ENCODE measurements around the gene HOXB5.

Gene HOXB5

DNA sequence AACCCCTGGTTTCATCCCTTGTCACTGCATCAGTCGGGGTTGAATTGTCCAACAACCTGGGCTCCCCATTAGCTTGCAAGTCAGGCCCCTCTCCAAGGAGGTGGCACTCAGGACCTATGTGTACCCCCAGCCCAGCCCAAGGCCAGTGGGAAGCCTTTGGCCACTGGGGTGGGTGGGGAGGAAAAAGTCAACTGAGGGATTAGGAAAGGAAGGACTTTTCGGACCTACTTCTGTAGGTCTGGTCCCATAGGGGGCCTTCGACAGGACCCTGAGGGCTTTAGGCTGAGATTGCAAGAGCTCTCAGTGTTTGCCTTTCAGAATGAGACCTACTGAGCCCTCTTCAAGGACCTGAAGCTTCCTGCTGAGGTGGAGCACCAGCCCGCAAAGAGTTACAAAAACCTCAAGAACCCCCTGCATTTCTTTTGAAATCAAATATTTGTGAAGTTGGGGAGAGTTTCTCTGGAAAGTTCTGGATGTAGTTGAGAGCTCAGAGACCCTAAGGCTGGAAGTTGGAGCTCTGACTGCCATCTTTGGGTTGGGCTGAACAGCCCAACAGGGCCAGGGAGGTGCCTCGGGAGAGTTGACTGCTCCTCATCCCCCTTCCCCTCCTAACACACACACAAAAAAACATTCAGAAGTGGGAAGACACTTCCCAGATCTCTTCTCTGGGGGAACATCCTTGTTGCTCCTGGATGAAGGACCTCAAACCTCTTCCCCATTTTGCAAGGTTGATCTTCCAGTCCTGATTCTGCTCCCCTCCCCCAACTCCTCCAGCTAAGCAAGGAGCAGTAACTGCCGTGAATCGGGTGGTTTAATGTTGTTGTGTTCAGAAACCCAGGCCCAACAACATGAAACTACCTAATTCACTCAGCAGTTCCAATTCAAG lies 38.4 kb upstream of the HOXB5 start:
- peaks cover 0 to 6% of the 10 kb centered on the region in 2 experiments for H3K4me1 ChIP-seq (ENCODE audit: control insufficient read depth in 1 of 2, insufficient read depth in 2 of 2, low read length in 2 of 2)
- no peak overlapping the region for H3K14ac ChIP-seq (ENCODE audit: low read length)
- H3K4me3 ChIP-seq (ENCODE audit: low read depth, low read length), result no peak overlapping the region
- H3K79me1 ChIP-seq (ENCODE audit: low read length), result no peaks in the 10 kb centered on the region
- no peak overlapping the region for H4K8ac ChIP-seq (ENCODE audit: low read depth, low read length)
- no CpG with 5 or more reads among the region's 7 CpGs for WGBS (ENCODE audit: extremely low coverage, insufficient coverage, insufficient read length)
- peaks cover 6% of the 10 kb centered on the region for H3K9me3 ChIP-seq (ENCODE audit: insufficient read depth, low read depth, low read length)
- H3K18ac ChIP-seq (ENCODE audit: low read length), result no peak overlapping the region
- no peak overlapping the region for H2BK120ac ChIP-seq (ENCODE audit: insufficient read depth, low read length, poor library complexity)
- H3K27me3 ChIP-seq (ENCODE audit: insufficient read depth, low read length), result peaks cover 88% of the 10 kb centered on the region
- H4K12ac ChIP-seq (ENCODE audit: low read depth, low read length), result no peak overlapping the region
- H3K4ac ChIP-seq (ENCODE audit: low read depth, low read length), result no peak overlapping the region
- no peak overlapping the region for H4K91ac ChIP-seq (ENCODE audit: low read depth, low read length)
- no peak overlapping the region for H2AFZ ChIP-seq (ENCODE audit: insufficient read depth, low read length, poor library complexity)
- no peak for DNase-seq
- no peak overlapping the region for H3K23ac ChIP-seq (ENCODE audit: low read length)
- H2BK12ac ChIP-seq (ENCODE audit: low read length), result no peak overlapping the region
- H3K36me3 ChIP-seq (ENCODE audit: control insufficient read depth in 1 of 2, insufficient read depth in 2 of 2, low read length in 2 of 2), result peaks cover 0 to 2% of the 10 kb centered on the region in 2 experiments
- no peak overlapping the region for H3K9ac ChIP-seq (ENCODE audit: low read length)
- H3K4me2 ChIP-seq (ENCODE audit: low read length), result no peak overlapping the region
- no peak overlapping the region for H2AK5ac ChIP-seq (ENCODE audit: low read length)
- H3K79me2 ChIP-seq (ENCODE audit: control insufficient read depth, insufficient read depth, low read length, poor library complexity), result no peaks in the 10 kb centered on the region
- H3K27ac ChIP-seq (ENCODE audit: low read depth, low read length), result no peak overlapping the region
- no peak overlapping the region for H2BK5ac ChIP-seq (ENCODE audit: low read depth, low read length, poor library complexity)

DNA sequence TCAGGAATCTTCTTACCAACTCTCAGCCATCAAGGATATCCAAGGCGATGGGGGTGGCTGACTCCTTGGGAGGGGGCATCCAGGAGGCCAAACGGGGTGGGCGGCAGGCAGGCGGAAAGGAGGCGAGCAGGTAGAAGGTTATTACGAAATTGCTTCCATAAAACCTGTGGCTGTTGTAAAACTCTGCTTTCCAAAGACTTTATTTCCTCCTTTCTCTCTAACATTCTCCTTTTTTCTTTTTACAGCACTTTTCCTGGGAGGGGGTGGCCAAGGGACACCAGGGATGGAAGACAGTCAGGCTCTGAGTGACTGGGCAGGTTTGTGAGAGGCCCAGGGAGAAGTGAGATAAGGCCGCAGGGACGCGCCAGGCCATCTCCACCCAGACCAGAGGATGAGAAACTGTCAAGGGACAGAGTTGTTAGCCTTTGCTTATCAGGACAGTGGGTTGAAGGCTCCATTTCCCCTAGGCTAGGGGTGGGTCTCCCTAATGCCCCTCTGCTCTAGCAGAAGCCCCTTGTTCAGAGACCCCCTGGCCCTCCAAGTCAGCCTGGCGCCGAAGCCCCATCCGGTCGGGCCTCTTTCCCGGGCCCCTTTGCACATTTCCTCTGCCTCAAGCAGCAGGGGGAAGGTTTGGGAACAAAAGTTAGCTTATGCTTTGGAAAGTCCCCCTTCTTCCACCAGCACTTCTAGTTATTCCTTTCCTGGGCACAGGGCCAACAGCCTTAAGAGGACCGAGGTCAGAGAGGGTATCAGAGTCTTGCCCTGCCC lies 37.5 kb upstream of the HOXB5 start:
- no peak for DNase-seq
- Histone ChIP-seq H2AK5ac (ENCODE audit: low read length) (no peak overlapping the region), H3K27me3 (ENCODE audit: insufficient read depth, low read length) (peaks cover 92% of the 10 kb centered on the region), H3K14ac (ENCODE audit: low read length) (no peak overlapping the region), H2BK12ac (ENCODE audit: low read length) (no peak overlapping the region), H3K18ac (ENCODE audit: low read length) (no peak overlapping the region), H4K8ac (ENCODE audit: low read depth, low read length) (no peak overlapping the region), H4K91ac (ENCODE audit: low read depth, low read length) (no peak overlapping the region), H3K79me1 (ENCODE audit: low read length) (no peaks in the 10 kb centered on the region), H3K23ac (ENCODE audit: low read length) (no peak overlapping the region), H3K4me1 (ENCODE audit: control insufficient read depth in 1 of 2, insufficient read depth in 2 of 2, low read length in 2 of 2) (peaks cover 3 to 6% of the 10 kb centered on the region in 2 experiments), H2AFZ (ENCODE audit: insufficient read depth, low read length, poor library complexity) (no peak overlapping the region), H3K4me3 (ENCODE audit: low read depth, low read length) (no peak overlapping the region), H3K9ac (ENCODE audit: low read length) (no peak overlapping the region), H4K12ac (ENCODE audit: low read depth, low read length) (no peak overlapping the region), H3K4ac (ENCODE audit: low read depth, low read length) (no peak overlapping the region), H3K27ac (ENCODE audit: low read depth, low read length) (no peak overlapping the region), H3K9me3 (ENCODE audit: insufficient read depth, low read depth, low read length) (peaks cover 6% of the 10 kb centered on the region), H3K36me3 (ENCODE audit: control insufficient read depth in 1 of 2, insufficient read depth in 2 of 2, low read length in 2 of 2) (peaks cover 0 to 2% of the 10 kb centered on the region in 2 experiments), H3K4me2 (ENCODE audit: low read length) (no peak overlapping the region), H3K79me2 (ENCODE audit: control insufficient read depth, insufficient read depth, low read length, poor library complexity) (no peaks in the 10 kb centered on the region), H2BK5ac (ENCODE audit: low read depth, low read length, poor library complexity) (no peak overlapping the region), H2BK120ac (ENCODE audit: insufficient read depth, low read length, poor library complexity) (no peak overlapping the region)
- no CpG with 5 or more reads among the region's 15 CpGs for WGBS (ENCODE audit: extremely low coverage, insufficient coverage, insufficient read length)

DNA sequence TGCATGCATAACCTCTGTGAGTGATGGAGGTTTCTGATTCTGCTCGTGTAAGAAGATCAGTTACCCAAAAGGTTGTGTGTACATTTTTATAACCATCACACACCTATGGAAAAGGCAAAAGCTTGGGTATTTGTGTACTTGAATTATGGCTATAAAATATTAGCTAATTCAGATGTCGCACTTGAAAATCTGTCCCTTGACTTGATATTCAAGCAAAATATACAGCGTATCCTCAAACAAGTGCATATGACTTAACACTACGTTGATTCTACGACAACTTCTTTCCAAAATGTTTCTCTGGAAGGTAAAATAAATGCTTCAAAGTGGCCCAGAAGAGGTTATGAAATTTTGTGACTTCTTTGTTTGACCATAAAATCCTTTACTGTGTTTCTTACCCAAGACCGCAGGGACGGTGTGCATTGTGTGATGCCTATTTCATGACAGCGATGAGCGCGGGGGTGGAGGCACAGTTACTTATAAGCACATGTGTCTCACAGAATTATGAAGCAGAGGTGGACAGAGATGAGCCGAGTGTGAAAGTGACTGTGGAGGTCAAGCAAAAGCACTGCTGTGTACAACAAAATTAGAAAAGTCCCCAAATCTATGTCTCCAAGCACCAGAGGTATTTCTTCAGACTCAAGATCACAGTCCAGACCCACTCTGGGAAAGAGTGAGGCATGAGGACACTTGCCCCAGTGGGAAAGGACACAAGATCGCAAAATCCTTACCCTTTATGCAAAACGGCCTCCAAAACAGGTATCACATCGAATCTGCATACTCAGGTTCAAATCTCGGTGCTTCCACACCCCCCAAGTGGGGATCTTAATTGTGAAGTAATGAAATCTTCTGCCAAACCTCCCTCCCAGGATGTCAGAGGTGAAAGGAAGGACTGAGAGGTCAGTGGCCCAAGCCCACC lies 36.7 kb upstream of the HOXB5 start:
- Histone ChIP-seq H3K79me2 (ENCODE audit: control insufficient read depth, insufficient read depth, low read length, poor library complexity) (no peaks in the 10 kb centered on the region), H2BK12ac (ENCODE audit: low read length) (no peak overlapping the region), H2BK120ac (ENCODE audit: insufficient read depth, low read length, poor library complexity) (no peak overlapping the region), H3K4ac (ENCODE audit: low read depth, low read length) (no peak overlapping the region), H2AK5ac (ENCODE audit: low read length) (no peak overlapping the region), H4K8ac (ENCODE audit: low read depth, low read length) (no peak overlapping the region), H3K79me1 (ENCODE audit: low read length) (no peaks in the 10 kb centered on the region), H3K14ac (ENCODE audit: low read length) (no peak overlapping the region), H3K9me3 (ENCODE audit: insufficient read depth, low read depth, low read length) (peaks cover 6% of the 10 kb centered on the region), H3K36me3 (ENCODE audit: control insufficient read depth in 1 of 2, insufficient read depth in 2 of 2, low read length in 2 of 2) (no peaks in the 10 kb centered on the region), H3K18ac (ENCODE audit: low read length) (no peak overlapping the region), H3K27me3 (ENCODE audit: insufficient read depth, low read length) (peaks cover 94% of the 10 kb centered on the region), H3K4me1 (ENCODE audit: control insufficient read depth in 1 of 2, insufficient read depth in 2 of 2, low read length in 2 of 2) (peaks cover 5 to 13% of the 10 kb centered on the region in 2 experiments), H2BK5ac (ENCODE audit: low read depth, low read length, poor library complexity) (no peak overlapping the region), H2AFZ (ENCODE audit: insufficient read depth, low read length, poor library complexity) (no peak overlapping the region), H3K9ac (ENCODE audit: low read length) (no peak overlapping the region), H3K4me2 (ENCODE audit: low read length) (no peak overlapping the region), H4K12ac (ENCODE audit: low read depth, low read length) (no peak overlapping the region), H3K27ac (ENCODE audit: low read depth, low read length) (no peak overlapping the region), H3K23ac (ENCODE audit: low read length) (no peak overlapping the region), H3K4me3 (ENCODE audit: low read depth, low read length) (no peak overlapping the region), H4K91ac (ENCODE audit: low read depth, low read length) (no peak overlapping the region)
- WGBS (ENCODE audit: extremely low coverage, insufficient coverage, insufficient read length), result no CpG with 5 or more reads among the region's 15 CpGs
- DNase-seq, result no peak

DNA sequence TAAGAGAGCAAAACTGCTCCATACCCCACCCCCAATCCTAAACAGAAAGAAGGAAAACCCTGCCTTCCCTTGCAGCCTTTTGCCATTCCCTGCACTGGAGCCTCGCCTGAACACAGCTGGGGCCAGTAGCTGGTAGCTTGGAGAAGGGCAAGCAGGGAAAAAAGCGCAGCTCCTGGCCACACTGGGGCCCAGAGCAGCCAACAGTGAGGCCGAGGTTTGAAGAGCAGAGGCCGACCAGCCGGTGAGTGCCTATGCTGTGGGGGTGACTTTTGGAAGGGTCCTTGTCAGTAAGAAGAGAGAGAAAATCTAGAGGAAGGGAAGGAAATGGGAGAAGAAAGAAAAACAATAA lies 35.8 kb upstream of the HOXB5 start:
- Histone ChIP-seq H3K4me3 (ENCODE audit: low read depth, low read length) (no peak overlapping the region), H3K79me1 (ENCODE audit: low read length) (no peaks in the 10 kb centered on the region), H3K18ac (ENCODE audit: low read length) (no peak overlapping the region), H2AK5ac (ENCODE audit: low read length) (no peak overlapping the region), H3K36me3 (ENCODE audit: control insufficient read depth in 1 of 2, insufficient read depth in 2 of 2, low read length in 2 of 2) (no peaks in the 10 kb centered on the region), H3K9me3 (ENCODE audit: insufficient read depth, low read depth, low read length) (peaks cover 6% of the 10 kb centered on the region), H3K27ac (ENCODE audit: low read depth, low read length) (no peak overlapping the region), H2AFZ (ENCODE audit: insufficient read depth, low read length, poor library complexity) (no peak overlapping the region), H3K4me1 (ENCODE audit: control insufficient read depth in 1 of 2, insufficient read depth in 2 of 2, low read length in 2 of 2) (peaks cover 8 to 19% of the 10 kb centered on the region in 2 experiments), H4K12ac (ENCODE audit: low read depth, low read length) (no peak overlapping the region), H2BK5ac (ENCODE audit: low read depth, low read length, poor library complexity) (no peak overlapping the region), H3K4ac (ENCODE audit: low read depth, low read length) (no peak overlapping the region), H2BK12ac (ENCODE audit: low read length) (no peak overlapping the region), H3K79me2 (ENCODE audit: control insufficient read depth, insufficient read depth, low read length, poor library complexity) (no peaks in the 10 kb centered on the region), H3K14ac (ENCODE audit: low read length) (no peak overlapping the region), H3K4me2 (ENCODE audit: low read length) (no peak overlapping the region), H4K8ac (ENCODE audit: low read depth, low read length) (no peak overlapping the region), H3K27me3 (ENCODE audit: insufficient read depth, low read length) (peaks cover 94% of the 10 kb centered on the region), H4K91ac (ENCODE audit: low read depth, low read length) (no peak overlapping the region), H2BK120ac (ENCODE audit: insufficient read depth, low read length, poor library complexity) (no peak overlapping the region), H3K9ac (ENCODE audit: low read length) (no peak overlapping the region), H3K23ac (ENCODE audit: low read length) (no peak overlapping the region)
- no peak for DNase-seq
- WGBS (ENCODE audit: extremely low coverage, insufficient coverage, insufficient read length), result no CpG with 5 or more reads among the region's 5 CpGs

Data from trophoblast cell (in vitro differentiated cells and primary cell).